Astrocyte (in vitro differentiated cells and primary cell): ENCODE results near the gene C17orf107.

Experiments
- CTCF ChIP-seq: IDR thresholded peaks from 2 replicates; pipeline ENCODE4 v1.5.1; 2011; ENCODE audit warnings: low read depth, mild to moderate bottlenecking, inconsistent platforms, low read length, moderate library complexity; ENCODE audit not compliant: insufficient read depth
- EZH2 ChIP-seq: IDR thresholded peaks from 2 replicates; pipeline ENCODE4 v1.6.1; 2012; ENCODE audit warnings: mild to moderate bottlenecking, low read length, inconsistent platforms; ENCODE audit not compliant: insufficient read depth

GRCh38 chr17:4898927-4899326 lies 409 bp upstream of the C17orf107 start:
- TF ChIP-seq CTCF: no peak
- TF ChIP-seq EZH2: no peak
